Neutrophil (primary cell): ENCODE data around the gene OXER1.

Source experiments
- H3K27ac ChIP-seq: fragments of 200-600 bp; sonication (generic); 2 replicates; pipeline ENCODE4 v1.5.1; 2016; ENCODE audit warnings: mild to moderate bottlenecking, moderate library complexity
- H3K27me3 ChIP-seq: fragments of 200-600 bp; sonication (generic); 2 replicates; pipeline ENCODE4 v1.6.0; 2016; ENCODE audit warnings: mild to moderate bottlenecking
- H3K36me3 ChIP-seq: fragments of 200-600 bp; sonication (generic); 2 replicates; pipeline ENCODE4 v1.5.1; 2017
- H3K4me1 ChIP-seq, 2 experiments: fragments of 200-600 bp in 1 of 2; sonication (generic) in 1 of 2; 1 replicate in 1 of 2; 2 replicates in 1 of 2; pipeline versions ENCODE4 v1.5.1 to v1.6.1; 2013 to 2016; ENCODE audit warnings: low read depth in 1 of 2, low read length in 1 of 2, mild to moderate bottlenecking in 1 of 2, moderate library complexity in 1 of 2; ENCODE audit not compliant: control insufficient read depth in 1 of 2, insufficient read depth in 1 of 2
- H3K4me3 ChIP-seq, 2 experiments: fragments of 200-600 bp in 1 of 2; sonication (generic) in 1 of 2; 1 replicate in 1 of 2; 2 replicates in 1 of 2; pipeline ENCODE4 v1.5.1; 2013 to 2016; ENCODE audit warnings: low read depth in 1 of 2, low read length in 1 of 2, mild to moderate bottlenecking in 1 of 2, moderate library complexity in 1 of 2
- H3K9me3 ChIP-seq: fragments of 200-600 bp; sonication (generic); 2 replicates; pipeline ENCODE4 v1.5.1; 2016
- CTCF ChIP-seq: fragments of 200-600 bp; sonication (generic); IDR thresholded peaks from 2 replicates; pipeline ENCODE4 v1.5.1; 2016; ENCODE audit warnings: antibody characterized with exemption

The OXER1 gene

GRCh38 chr2:42797281-42797680 is 33.3 kb upstream of the OXER1 start:
- no peaks in the 10 kb centered on the region for H3K9me3 ChIP-seq
- H3K27me3 ChIP-seq, result peaks cover 7% of the 10 kb centered on the region
- peaks cover 18% of the 10 kb centered on the region for H3K36me3 ChIP-seq
- no peak for TF ChIP-seq CTCF
- H3K4me3 ChIP-seq, result no peak overlapping the region
- H3K4me1 ChIP-seq, result peaks cover 10 to 18% of the 10 kb centered on the region in 2 experiments
- no peak overlapping the region for H3K27ac ChIP-seq

- no peak overlapping the region for H3K27ac ChIP-seq
Measured at GRCh38 chr2:42796427-42797248, 32.7 kb upstream of the OXER1 start.

GRCh38 chr2:42795841-42796301 is 31.9 kb upstream of the OXER1 start:
- H3K27me3 ChIP-seq, result peaks cover 7% of the 10 kb centered on the region
- peaks cover 18% of the 10 kb centered on the region for H3K36me3 ChIP-seq
- peaks cover 16 to 26% of the 10 kb centered on the region in 2 experiments for H3K4me1 ChIP-seq
- no peaks in the 10 kb centered on the region for H3K9me3 ChIP-seq
- H3K4me3 ChIP-seq, result no peak overlapping the region
- H3K27ac ChIP-seq, result no peak overlapping the region
- no peak for TF ChIP-seq CTCF

More at GRCh38 chr2:42796427-42797248, 32.7 kb upstream of the OXER1 start:
- H3K9me3 ChIP-seq, result no peaks in the 10 kb centered on the region
- no peak overlapping the region for H3K4me3 ChIP-seq
- peaks cover 15 to 23% of the 10 kb centered on the region in 2 experiments for H3K4me1 ChIP-seq
- peaks cover 7% of the 10 kb centered on the region for H3K27me3 ChIP-seq
- TF ChIP-seq CTCF, result no peak
- peaks cover 18% of the 10 kb centered on the region for H3K36me3 ChIP-seq

GRCh38 chr2:42795275-42795674 is 31.3 kb upstream of the OXER1 start:
- no peak for TF ChIP-seq CTCF
- H3K4me1 ChIP-seq, result peaks cover 16 to 26% of the 10 kb centered on the region in 2 experiments
- H3K27ac ChIP-seq, result no peak overlapping the region
- peaks cover 7% of the 10 kb centered on the region for H3K27me3 ChIP-seq
- H3K4me3 ChIP-seq, result no peak overlapping the region
- peaks cover 18% of the 10 kb centered on the region for H3K36me3 ChIP-seq
- H3K9me3 ChIP-seq, result no peaks in the 10 kb centered on the region

- H3K27ac ChIP-seq, result no peak overlapping the region
- H3K9me3 ChIP-seq, result no peaks in the 10 kb centered on the region
- peaks cover 16 to 26% of the 10 kb centered on the region in 2 experiments for H3K4me1 ChIP-seq
- peaks cover 18% of the 10 kb centered on the region for H3K36me3 ChIP-seq
- H3K4me3 ChIP-seq, result no peak overlapping the region
- peaks cover 7% of the 10 kb centered on the region for H3K27me3 ChIP-seq
- TF ChIP-seq CTCF, result no peak
Measured at GRCh38 chr2:42794271-42795046, 30.5 kb upstream of the OXER1 start.
